Measurements from ENCODE around the gene SNTG2. TPM values are rescaled to one million over a fixed set of nuclear protein-coding genes. Genes with fewer than 3 reads are reported as not detected.
"Not testable (repeated sequence)": the region's sequence is repeated elsewhere in the genome, so short reads cannot be mapped to it uniquely, and the experiment has no call there.

SNTG2 gene
- total and polyA plus RNA-seq, 10 of the 15 experiments (the other 5 are each of a cell fraction or from before 2014, with no cell fraction given): not detected

- no peak for TF ChIP-seq E2F8 (IDR thresholded peaks at IDR 0.05; ENCODE audit: low read depth, partially characterized antibody)
- TF ChIP-seq CHD4 (IDR thresholded peaks at IDR 0.05): no peak
- TF ChIP-seq IKZF2 (IDR thresholded peaks at IDR 0.05): no peak
- no peak for TF ChIP-seq E2F4 (IDR thresholded peaks at IDR 0.05; ENCODE audit: low read depth, low read length)
- no peak for TF ChIP-seq TCF7 (IDR thresholded peaks at IDR 0.05; ENCODE audit: borderline replicate concordance)
- no peak for TF ChIP-seq PAX8 (IDR thresholded peaks at IDR 0.05)
- TF ChIP-seq NR2C1 (IDR thresholded peaks at IDR 0.05): no peak
- TF ChIP-seq KAT2A (conservative IDR thresholded peaks at IDR 0.05; ENCODE audit: control insufficient read depth, low read depth, low read length): no peak
- no peak for TF ChIP-seq RCOR1 (conservative IDR thresholded peaks at IDR 0.05; ENCODE audit: low read depth, low read length)
These were observed 276.7 kb downstream of the SNTG2 start (continued) for GRCh38 chr2:1227274-1227900.

- FAIRE-seq; H3K4me2 ChIP-seq (ENCODE audit: control insufficient read depth, insufficient read depth); CTCF ChIA-PET: not testable (repeated sequence)
These were observed 278.9 kb downstream of the SNTG2 start for GRCh38 chr2:1229596-1229995.

More at GRCh38 chr2:1229596-1229995, 278.9 kb downstream of the SNTG2 start:
- RAD21 ChIA-PET (ENCODE audit: unreplicated experiment); H3K27me3 ChIP-seq (replicated peaks in 1 of 2; ENCODE audit: control insufficient read depth in 2 of 2, insufficient read depth in 2 of 2, low read length in 1 of 2); H3K4me1 ChIP-seq (ENCODE audit: control insufficient read depth, insufficient read depth, low read length); DNase-seq (ENCODE audit: low read depth, low spot score); H3K36me3 ChIP-seq (ENCODE audit: control insufficient read depth in 2 of 2, insufficient read depth in 2 of 2, low read length in 1 of 2); in situ Hi-C loops (cut with MboI); H4K20me1 ChIP-seq (ENCODE audit: control insufficient read depth, insufficient read depth); H3K9me3 ChIP-seq (replicated peaks; ENCODE audit: control insufficient read depth, insufficient read depth, low read length); BruUV-seq (replicated peaks); H3K4me3 ChIP-seq; H2AFZ ChIP-seq (ENCODE audit: control insufficient read depth, low read depth, low read length); POLR2A ChIA-PET; SMC1A ChIA-PET (ENCODE audit: uncharacterized antibody, unreplicated experiment); intact Hi-C loops (cut with micrococcal nuclease; ENCODE audit: unreplicated experiment); H3K27ac ChIP-seq (ENCODE audit: control insufficient read depth, insufficient read depth); H3K9ac ChIP-seq (ENCODE audit: control insufficient read depth, insufficient read depth, low read length); H3K79me2 ChIP-seq (ENCODE audit: control insufficient read depth, insufficient read depth, low read length); ATAC-seq: not testable (repeated sequence)
- 63% methylated on average over 25 of the region's 30 CpGs for WGBS (ENCODE audit: insufficient coverage, insufficient replicate concordance, low lambda C conversion rate, missing lambda C conversion rate)
